Upper lobe of right lung (tissue), 1 donor: ENCODE results near the gene ZBTB39. TPM values are rescaled to one million over a fixed set of nuclear protein-coding genes. Genes with fewer than 3 reads are reported as not detected.
"Not testable (repeated sequence)": the region's sequence is repeated elsewhere in the genome, so short reads cannot be mapped to it uniquely, and the experiment has no call there.

Experiments used
- ATAC-seq: fragments of 200-7000 bp; cut with Tn5 transposase; one replicate; pipeline ENCODE4 v1.9.1; 2020; ENCODE audit warnings: mild to moderate bottlenecking, moderate library complexity
- DNase-seq: peaks from one replicate; pipeline ENCODE4 v3.0.0-alpha.2; 2020
- H3K27ac ChIP-seq: fragments of 200-600 bp; one replicate; pipeline ENCODE4 v1.8.0; 2022
- H3K27me3 ChIP-seq: fragments of 200-600 bp; one replicate; pipeline ENCODE4 v1.8.0; 2022; ENCODE audit warnings: mild to moderate bottlenecking
- H3K36me3 ChIP-seq: fragments of 200-600 bp; one replicate; pipeline ENCODE4 v1.8.0; 2022
- H3K4me1 ChIP-seq: fragments of 200-600 bp; one replicate; pipeline ENCODE4 v1.8.0; 2022
- H3K4me3 ChIP-seq: fragments of 200-600 bp; one replicate; pipeline ENCODE4 v1.8.0; 2022; ENCODE audit warnings: mild to moderate bottlenecking
- H3K9me3 ChIP-seq: fragments of 200-600 bp; one replicate; pipeline ENCODE4 v1.8.0; 2022
- intact Hi-C: fragments of 100-400 bp; cut with DNase I; formaldehyde crosslinking; loops from one replicate; pipeline ENCODE4 v1.11.0; 2022
- long read RNA-seq: library from polyadenylated mRNA; unstranded; transcript quantifications from one replicate; pipeline ENCODE4 v2.0.0, GENCODE V29; 2021
- total RNA-seq: library from RNA; stranded (reverse); fragmentation: NEBNext Ultra II Directional; extraction: Animal tissue kit (Norgen Biotek cat#: 25700); gene quantifications from one replicate; pipeline ENCODE4 v1.2.1, GENCODE V29; 2021
- TF ChIP-seq, protein P1 (sequence below): fragments of 200-600 bp; IDR thresholded peaks from one replicate; pipeline ENCODE4 v1.8.0; 2022; ENCODE audit warnings: antibody characterized with exemption
- donor health status: DM: no; HTN: yes; CAD: no; lungs with severe emphysema.

ZBTB39 gene
- total RNA-seq, result 7.2 TPM
- long read RNA-seq, full-length matches to known transcripts, result 7 of 10 reads
- long read RNA-seq, partial matches to known transcripts, result 0 of 10 reads
- long read RNA-seq, other reads (novel, unspliced or antisense), result 3 of 10 reads

GRCh38 chr12:57005980-57006808 is at the start of gene ZBTB39:
TSS of gene ZBTB39 (minus strand) at chr12:57006546. CDS start at chr12:57004917, 1,629 bp downstream.
- ATAC-seq (peak; percentile 92), DNase-seq (peak; percentile 83)
- H3K27me3 ChIP-seq, result no peaks in the 10 kb centered on the region
- peak within 1 kb of the TSS; percentile 78 for H3K4me3 ChIP-seq
- intact Hi-C loops, result no loop called here
- TF ChIP-seq, protein P1, sequence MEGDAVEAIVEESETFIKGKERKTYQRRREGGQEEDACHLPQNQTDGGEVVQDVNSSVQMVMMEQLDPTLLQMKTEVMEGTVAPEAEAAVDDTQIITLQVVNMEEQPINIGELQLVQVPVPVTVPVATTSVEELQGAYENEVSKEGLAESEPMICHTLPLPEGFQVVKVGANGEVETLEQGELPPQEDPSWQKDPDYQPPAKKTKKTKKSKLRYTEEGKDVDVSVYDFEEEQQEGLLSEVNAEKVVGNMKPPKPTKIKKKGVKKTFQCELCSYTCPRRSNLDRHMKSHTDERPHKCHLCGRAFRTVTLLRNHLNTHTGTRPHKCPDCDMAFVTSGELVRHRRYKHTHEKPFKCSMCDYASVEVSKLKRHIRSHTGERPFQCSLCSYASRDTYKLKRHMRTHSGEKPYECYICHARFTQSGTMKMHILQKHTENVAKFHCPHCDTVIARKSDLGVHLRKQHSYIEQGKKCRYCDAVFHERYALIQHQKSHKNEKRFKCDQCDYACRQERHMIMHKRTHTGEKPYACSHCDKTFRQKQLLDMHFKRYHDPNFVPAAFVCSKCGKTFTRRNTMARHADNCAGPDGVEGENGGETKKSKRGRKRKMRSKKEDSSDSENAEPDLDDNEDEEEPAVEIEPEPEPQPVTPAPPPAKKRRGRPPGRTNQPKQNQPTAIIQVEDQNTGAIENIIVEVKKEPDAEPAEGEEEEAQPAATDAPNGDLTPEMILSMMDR, result peak; percentile 56
- peak within 1 kb of the TSS; percentile 76 for H3K27ac ChIP-seq
- peaks cover 20% of the 10 kb centered on the region for H3K4me1 ChIP-seq
- H3K9me3 ChIP-seq, result no peaks in the 10 kb centered on the region
- H3K36me3 ChIP-seq, result peaks cover 34% of the 10 kb centered on the region

DNA sequence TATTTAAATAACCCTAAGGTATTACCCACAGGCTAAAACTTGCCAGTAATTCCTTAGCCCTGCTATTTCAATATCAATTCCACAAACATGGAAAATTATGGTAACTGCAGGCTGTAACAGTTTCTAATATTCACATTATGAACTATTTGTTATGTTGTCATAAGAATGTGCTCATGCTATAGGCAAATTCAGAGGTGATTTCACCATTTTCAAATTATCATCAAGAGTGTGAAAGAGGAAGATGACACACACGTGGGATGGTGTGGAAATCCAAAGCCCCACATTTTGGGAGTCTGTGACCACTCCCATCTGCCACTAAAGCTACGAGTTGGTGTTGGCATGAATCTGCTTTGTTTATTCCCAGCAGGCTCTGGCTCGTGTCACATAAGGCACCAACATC is 49.5 kb upstream of the ZBTB39 start:
- Histone ChIP-seq H3K36me3 (peaks cover 28% of the 10 kb centered on the region), H3K9me3 (no peaks in the 10 kb centered on the region), H3K27me3 (no peaks in the 10 kb centered on the region), H3K4me1 (no peaks in the 10 kb centered on the region), H3K4me3 (no peak overlapping the region), H3K27ac (no peak overlapping the region)
- ATAC-seq (peak; percentile 56), DNase-seq (no peak)
- TF ChIP-seq, protein P1, result no peak
- intact Hi-C loops, result no loop called here

- H3K4me3 ChIP-seq, intact Hi-C loops, H3K36me3 ChIP-seq, DNase-seq, H3K27ac ChIP-seq, H3K27me3 ChIP-seq, H3K4me1 ChIP-seq, H3K9me3 ChIP-seq, ATAC-seq: not testable (repeated sequence)
These were observed 47.6 kb upstream of the ZBTB39 start for GRCh38 chr12:57053901-57054300.

DNA sequence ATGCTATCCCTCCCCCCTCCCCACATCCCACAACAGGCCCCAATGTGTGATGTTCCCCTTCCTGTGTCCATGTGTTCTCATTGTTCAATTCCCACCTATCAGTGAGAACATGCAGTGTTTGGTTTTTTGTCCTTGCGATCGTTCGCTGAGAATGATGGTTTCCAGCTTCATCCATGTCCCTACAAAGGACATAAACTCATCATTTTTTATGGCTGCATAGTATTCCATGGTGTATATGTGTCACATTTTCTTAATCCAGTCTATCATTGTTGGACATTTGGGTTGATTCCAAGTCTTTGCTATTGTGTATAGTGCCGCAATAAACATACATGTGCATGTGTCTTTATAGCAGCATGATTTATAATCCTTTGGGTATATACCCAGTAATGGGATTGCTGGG is 46.8 kb upstream of the ZBTB39 start:
- H3K27me3 ChIP-seq, H3K27ac ChIP-seq, ATAC-seq, DNase-seq, H3K36me3 ChIP-seq, intact Hi-C loops, H3K4me3 ChIP-seq, H3K9me3 ChIP-seq, H3K4me1 ChIP-seq: not testable (repeated sequence)

- H3K27me3 ChIP-seq, result no peaks in the 10 kb centered on the region
- intact Hi-C loops, result no loop called here
- no peaks in the 10 kb centered on the region for H3K36me3 ChIP-seq
- no peaks in the 10 kb centered on the region for H3K9me3 ChIP-seq
- no peak overlapping the region for H3K27ac ChIP-seq
- H3K4me3 ChIP-seq, result no peak overlapping the region
- DNase-seq (no peak), ATAC-seq (no peak)
- peaks cover 3% of the 10 kb centered on the region for H3K4me1 ChIP-seq
- TF ChIP-seq, protein P1, result no peak
These were observed 44.7 kb upstream of the ZBTB39 start for GRCh38 chr12:57051011-57051410.

GRCh38 chr12:57049890-57050289 is 43.5 kb upstream of the ZBTB39 start, which contains the start of gene MYO1A:
TSS of gene MYO1A (minus strand) at chr12:57050129. CDS start at chr12:57048323, 1,806 bp downstream.
- TF ChIP-seq, protein P1, result no peak
- DNase-seq, result no peak
- no peaks in the 10 kb centered on the region for H3K9me3 ChIP-seq
- no peak for ATAC-seq
- H3K4me3 ChIP-seq, result no peak within 1 kb of the TSS
- intact Hi-C loops, result no loop called here
- H3K27ac ChIP-seq, result no peak within 1 kb of the TSS
- no peaks in the 10 kb centered on the region for H3K27me3 ChIP-seq
- no peaks in the 10 kb centered on the region for H3K36me3 ChIP-seq
- H3K4me1 ChIP-seq, result peaks cover 3% of the 10 kb centered on the region
